Stomach (tissue), 9 donors: Measurements from ENCODE around the gene ZFP36. TPM values are rescaled to one million over a fixed set of nuclear protein-coding genes. Genes with fewer than 3 reads are reported as not detected.

Experiments
- DNase-seq, 2 donors: peaks; one replicate each; pipeline versions ENCODE4 v3.0.0 to v3.0.0-alpha.2; 2013 to 2019
- H3K27ac ChIP-seq, 5 donors: fragments of 200-600 bp in 4 of 5; sonication (generic) in 4 of 5; one replicate each; pipeline ENCODE4 v1.5.1; 2013 to 2019; ENCODE audit warnings: mild to moderate bottlenecking in 1 of 5, moderate library complexity in 1 of 5
- H3K27me3 ChIP-seq, 3 donors: fragments of 200-600 bp; sonication (generic); one replicate each; pipeline ENCODE4 v1.5.1; 2017 to 2019; ENCODE audit warnings: mixed run types in 1 of 3
- H3K36me3 ChIP-seq, 4 donors: fragments of 200-600 bp; sonication (generic); 1 replicate in 3 of 4; 2 replicates in 1 of 4; pipeline ENCODE4 v1.5.1; 2016 to 2019
- H3K4me1 ChIP-seq, 4 donors: fragments of 200-600 bp; sonication (generic); one replicate each; pipeline ENCODE4 v1.5.1; 2016 to 2019
- H3K4me3 ChIP-seq, 4 donors: fragments of 200-600 bp; sonication (generic) in 3 of 4; one replicate each; pipeline ENCODE4 v1.5.1; 2016 to 2019; ENCODE audit warnings: mild to moderate bottlenecking in 1 of 4
- H3K9me3 ChIP-seq, 4 donors: fragments of 200-600 bp; sonication (generic); one replicate each; pipeline ENCODE4 v1.5.1; 2016 to 2019
- CTCF ChIP-seq, 7 experiments: fragments of 450-650 bp in 4 of 7; fragments of 200-600 bp in 3 of 7; sonication (generic) in 3 of 7; IDR thresholded peaks; one replicate each; pipeline ENCODE4 v1.5.1; 2016 to 2019; ENCODE audit warnings: antibody characterized with exemption in 7 of 7, control low read depth in 2 of 7, mild to moderate bottlenecking in 1 of 7
- EP300 ChIP-seq: sonication (generic); formaldehyde crosslinking; IDR thresholded peaks from one replicate; pipeline ENCODE4 v1.6.1; 2017; ENCODE audit warnings: antibody characterized with exemption
- POLR2A ChIP-seq, 4 donors: fragments of 450-650 bp; IDR thresholded peaks; one replicate each; pipeline ENCODE4 v1.6.1; 2016; ENCODE audit warnings: antibody characterized with exemption in 4 of 4, control low read depth in 2 of 4, mild to moderate bottlenecking in 1 of 4, moderate library complexity in 1 of 4
- POLR2AphosphoS5 ChIP-seq, 3 donors: sonication (generic); formaldehyde crosslinking; IDR thresholded peaks; one replicate each; pipeline ENCODE4 v1.6.1; 2016; ENCODE audit warnings: antibody characterized with exemption in 3 of 3
- WGBS, 5 donors: extraction: QIAGEN DNeasy Blood & Tissue Kit in 3 of 5; methylation state at CpG; one replicate each; pipeline versions ENCODE4 v1.1.5 to v1.1.7; 2013 to 2018; 5-methylcytosine and 5-hydroxymethylcytosine counted together
- intact Hi-C: fragments of 100-400 bp; cut with DNase I; formaldehyde crosslinking; loops from one replicate; pipeline ENCODE4 v1.15.1; 2023; ENCODE audit warnings: low total_unique reads
- polyA plus RNA-seq, 3 donors: library from polyadenylated mRNA; stranded (reverse); fragments of 200-250 nt; gene quantifications; one replicate each; pipeline ENCODE4 v1.2.3, GENCODE V29; 2013
- total RNA-seq, 5 donors: library from RNA; depleted of rRNA; stranded (reverse); fragments of >200 nt; gene quantifications; one replicate each; pipeline versions ENCODE4 v1.1.0 to v1.2.3, GENCODE V29; 2014 to 2016
- donor health status: healthy with polysubstance abuse.
- donor health status: Bipolar disorder and iron deficiency.
- donor health status: healthy.

The ZFP36 gene
- total and polyA plus RNA-seq, 8 donors: 26.1 to 1,667 (median 175) TPM

- 1% methylated on average over 41 to 52 of the region's 52 CpGs for WGBS, 5 donors
- Histone ChIP-seq H3K36me3 (peaks cover 15 to 23% (median 20%) of the 10 kb centered on the region in 4 donors), H3K4me1 (peaks cover 34 to 77% (median 59%) of the 10 kb centered on the region in 4 donors), H3K4me3 (peak overlapping the region; percentile 91 to 95 (median 93)), H3K9me3 (no peaks in the 10 kb centered on the region), H3K27me3 (no peaks in the 10 kb centered on the region), H3K27ac (peak overlapping the region; percentile 98 to 100 (median 99))
- TF ChIP-seq EP300: peak; percentile 80
- TF ChIP-seq POLR2A (IDR thresholded peaks at IDR 0.05): peak in 1 of 4 donors; percentile 71
- peak; percentile 91 to 99 (median 97) for TF ChIP-seq POLR2AphosphoS5 (IDR thresholded peaks at IDR 0.05)
- peak in 1 of 7 experiments; percentile 6 for TF ChIP-seq CTCF (IDR thresholded peaks at IDR 0.05)
- intact Hi-C loops: no loop called here
- peak; percentile 97 for DNase-seq
Measured at GRCh38 chr19:39409208-39410016, 2.8 kb downstream of the ZFP36 start.

- Histone ChIP-seq H3K27ac (peak overlapping the region; percentile 92 to 100 (median 98)), H3K9me3 (no peaks in the 10 kb centered on the region), H3K4me3 (peak overlapping the region; percentile 91 to 95 (median 93)), H3K36me3 (peaks cover 15 to 23% (median 20%) of the 10 kb centered on the region in 4 donors), H3K27me3 (no peaks in the 10 kb centered on the region), H3K4me1 (peaks cover 28 to 77% (median 59%) of the 10 kb centered on the region in 4 donors)
- intact Hi-C loops: no loop called here
- TF ChIP-seq CTCF (IDR thresholded peaks at IDR 0.05): no peak
- peak in 3 of 4 donors; percentile 33 to 97 (median 84) for TF ChIP-seq POLR2A (IDR thresholded peaks at IDR 0.05)
- no peak for TF ChIP-seq EP300
- TF ChIP-seq POLR2AphosphoS5 (IDR thresholded peaks at IDR 0.05): peak; percentile 57 to 97 (median 94)
- peak; percentile 76 to 94 for DNase-seq
- 1 to 2% (median 2%) methylated on average over 31 to 35 of the region's 35 CpGs for WGBS, 5 donors
Measured at GRCh38 chr19:39410017-39410830, 3.6 kb downstream of the ZFP36 start.

GRCh38 chr19:39410831-39411080 lies 4.1 kb downstream of the ZFP36 start:
- intact Hi-C loops: no loop called here
- WGBS, 5 donors: 21 to 56% (median 47%) methylated on average over 1 of the region's 1 CpG

More at GRCh38 chr19:39410831-39411080, 4.1 kb downstream of the ZFP36 start:
- Histone ChIP-seq H3K4me1 (peaks cover 26 to 76% (median 59%) of the 10 kb centered on the region in 4 donors), H3K36me3 (peaks cover 15 to 23% (median 20%) of the 10 kb centered on the region in 4 donors), H3K4me3 (peak overlapping the region; percentile 91 to 95 (median 93)), H3K9me3 (no peaks in the 10 kb centered on the region), H3K27me3 (no peaks in the 10 kb centered on the region), H3K27ac (peak overlapping the region; percentile 92 to 100 (median 98))
- TF ChIP-seq POLR2A (IDR thresholded peaks at IDR 0.05) (no peak), EP300 (no peak), CTCF (IDR thresholded peaks at IDR 0.05) (no peak), POLR2AphosphoS5 (IDR thresholded peaks at IDR 0.05) (no peak)
- no peak for DNase-seq
